Activated B cell treated with CpG ODN at 0.5 μM for 24 hours (primary cell): ENCODE results near the gene EFNB1. TPM values are rescaled to one million over a fixed set of nuclear protein-coding genes. Genes with fewer than 3 reads are reported as not detected.

Experiments used
- ATAC-seq: fragments of 200-7000 bp; cut with Tn5 transposase; one replicate; pipeline ENCODE4 v1.10.0; 2021; ENCODE audit warnings: low read depth, mild to moderate bottlenecking, moderate library complexity
- CTCF ChIA-PET: fragments of 350-600 bp; sonication (Branson Sonifier 250); formaldehyde crosslinking; loops from one replicate; lab custom pipeline; 2021; ENCODE audit warnings: antibody characterized with exemption; lab: Charles Lee
- POLR2A ChIA-PET: fragments of 350-600 bp; sonication (Branson Sonifier 250); formaldehyde crosslinking; loops from one replicate; lab custom pipeline; 2021; ENCODE audit warnings: antibody characterized with exemption; lab: Charles Lee
- DNase-seq: peaks from one replicate; pipeline ENCODE4 v3.0.0; 2022
- H3K27ac Mint-ChIP-seq: one replicate; pipeline ENCODE4 v1.8.0; 2020; ENCODE audit warnings: mixed read lengths
- H3K27me3 Mint-ChIP-seq: one replicate; pipeline ENCODE4 v1.8.0; 2021; ENCODE audit warnings: mixed read lengths
- H3K36me3 Mint-ChIP-seq: one replicate; pipeline ENCODE4 v1.8.0; 2021; ENCODE audit warnings: low read depth, mixed read lengths
- H3K4me1 Mint-ChIP-seq: one replicate; pipeline ENCODE4 v1.8.0; 2021; ENCODE audit warnings: mixed read lengths
- H3K4me3 Mint-ChIP-seq: one replicate; pipeline ENCODE4 v1.8.0; 2020; ENCODE audit warnings: mild to moderate bottlenecking, mixed read lengths
- H3K9me3 Mint-ChIP-seq: one replicate; pipeline ENCODE4 v1.8.0; 2020; ENCODE audit warnings: mixed read lengths
- intact Hi-C: fragments of 100-400 bp; cut with micrococcal nuclease; formaldehyde crosslinking; loops from one replicate; pipeline ENCODE4 v1.15.1; 2024
- total RNA-seq: library from RNA; stranded (reverse); gene quantifications from 2 replicates; pipeline ENCODE4 v1.2.3, GENCODE V29; 2022
- TF ChIP-seq, protein P1 (sequence below): fragments of 200-600 bp; IDR thresholded peaks from one replicate; pipeline ENCODE4 v1.8.0; 2022; ENCODE audit warnings: antibody characterized with exemption, mild to moderate bottlenecking

The EFNB1 gene
- total RNA-seq, 1 donor from 2014 or later, result 2.3 TPM

DNA sequence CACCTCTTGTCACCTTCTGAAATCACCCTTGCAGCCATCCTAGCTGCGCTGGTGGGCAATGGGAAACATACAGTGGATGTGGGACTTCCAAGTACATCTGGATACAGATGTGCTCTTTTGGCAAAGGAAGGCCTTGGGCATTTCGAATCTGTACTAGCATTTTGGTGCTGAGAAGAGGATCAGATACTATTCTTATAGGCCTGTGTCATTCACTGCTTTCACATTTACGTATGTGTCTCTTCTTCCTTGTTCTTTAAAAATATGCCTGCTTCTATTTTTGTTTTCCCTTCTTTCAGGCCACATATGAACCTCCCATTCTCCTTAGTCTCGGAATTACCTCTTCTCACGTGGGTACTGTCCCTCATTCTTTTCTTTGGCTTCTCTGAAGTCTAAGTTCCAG lies 53.1 kb downstream of the EFNB1 start:
- ATAC-seq (no peak), DNase-seq (no peak)
- Mint-ChIP-seq H3K4me1 (no peaks in the 10 kb centered on the region), H3K4me3 (no peak overlapping the region), H3K27ac (no peak overlapping the region), H3K36me3 (no peaks in the 10 kb centered on the region), H3K27me3 (no peaks in the 10 kb centered on the region), H3K9me3 (no peaks in the 10 kb centered on the region)
- TF ChIP-seq, protein P1, sequence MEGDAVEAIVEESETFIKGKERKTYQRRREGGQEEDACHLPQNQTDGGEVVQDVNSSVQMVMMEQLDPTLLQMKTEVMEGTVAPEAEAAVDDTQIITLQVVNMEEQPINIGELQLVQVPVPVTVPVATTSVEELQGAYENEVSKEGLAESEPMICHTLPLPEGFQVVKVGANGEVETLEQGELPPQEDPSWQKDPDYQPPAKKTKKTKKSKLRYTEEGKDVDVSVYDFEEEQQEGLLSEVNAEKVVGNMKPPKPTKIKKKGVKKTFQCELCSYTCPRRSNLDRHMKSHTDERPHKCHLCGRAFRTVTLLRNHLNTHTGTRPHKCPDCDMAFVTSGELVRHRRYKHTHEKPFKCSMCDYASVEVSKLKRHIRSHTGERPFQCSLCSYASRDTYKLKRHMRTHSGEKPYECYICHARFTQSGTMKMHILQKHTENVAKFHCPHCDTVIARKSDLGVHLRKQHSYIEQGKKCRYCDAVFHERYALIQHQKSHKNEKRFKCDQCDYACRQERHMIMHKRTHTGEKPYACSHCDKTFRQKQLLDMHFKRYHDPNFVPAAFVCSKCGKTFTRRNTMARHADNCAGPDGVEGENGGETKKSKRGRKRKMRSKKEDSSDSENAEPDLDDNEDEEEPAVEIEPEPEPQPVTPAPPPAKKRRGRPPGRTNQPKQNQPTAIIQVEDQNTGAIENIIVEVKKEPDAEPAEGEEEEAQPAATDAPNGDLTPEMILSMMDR, result no peak
- intact Hi-C loops, result no loop called here
- POLR2A ChIA-PET, result no interaction called here
- CTCF ChIA-PET, result no interaction called here

DNA sequence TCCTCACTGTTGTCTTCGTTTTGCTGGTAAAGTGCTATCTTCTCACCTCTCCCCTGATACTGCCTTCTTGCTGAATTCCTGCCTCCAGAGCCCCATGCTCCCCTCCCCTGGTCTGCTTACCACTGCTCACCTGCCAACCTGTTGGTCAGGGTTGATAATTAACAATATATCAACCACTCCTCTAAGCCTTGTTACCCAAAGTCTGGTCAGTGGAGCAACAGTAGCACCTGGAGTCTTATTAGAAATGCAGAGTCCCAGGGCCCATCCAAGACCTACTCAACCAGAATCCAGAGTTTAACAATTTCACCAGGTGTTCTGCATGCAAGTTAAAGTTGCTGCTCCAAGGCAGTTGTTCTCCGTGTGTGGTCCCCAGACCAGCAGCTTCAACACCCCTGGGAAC lies 55.0 kb downstream of the EFNB1 start:
- Mint-ChIP-seq H3K4me3 (no peak overlapping the region), H3K36me3 (no peaks in the 10 kb centered on the region), H3K27ac (no peak overlapping the region), H3K27me3 (no peaks in the 10 kb centered on the region), H3K9me3 (no peaks in the 10 kb centered on the region), H3K4me1 (no peaks in the 10 kb centered on the region)
- no peak for DNase-seq
- intact Hi-C loops, result no loop called here
- POLR2A ChIA-PET, result no interaction called here
- no peak for ATAC-seq
- TF ChIP-seq, protein P1, result no peak
- CTCF ChIA-PET, result no interaction called here

DNA sequence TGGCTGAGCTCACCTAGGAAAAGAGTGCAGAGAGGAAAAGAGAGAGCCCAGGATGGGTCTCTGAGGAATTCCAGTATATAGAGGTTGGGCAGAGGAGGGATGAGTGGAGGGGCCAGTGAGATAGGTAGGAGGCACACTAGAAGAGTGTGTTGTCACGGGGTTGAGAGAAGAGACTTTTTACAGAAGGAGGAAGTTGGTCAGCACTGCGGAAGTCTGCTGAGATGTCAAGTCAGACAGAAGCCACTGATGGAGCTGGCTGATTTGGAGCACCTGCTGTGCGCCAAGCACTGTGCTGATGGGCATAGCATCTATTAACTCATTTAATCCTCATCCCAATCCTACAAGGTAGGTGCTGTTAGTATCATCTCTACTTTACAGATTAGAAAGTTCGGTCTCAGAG lies 60.4 kb downstream of the EFNB1 start:
- Mint-ChIP-seq H3K4me3 (no peak overlapping the region), H3K9me3 (no peaks in the 10 kb centered on the region), H3K27me3 (no peaks in the 10 kb centered on the region), H3K36me3 (no peaks in the 10 kb centered on the region), H3K27ac (no peak overlapping the region), H3K4me1 (no peaks in the 10 kb centered on the region)
- no peak for ATAC-seq
- ChIA-PET POLR2A (no interaction called here), CTCF (interaction anchor here (1.0 kb wide), 1 partner anchor 61 kb away, joined by 3 read pairs; no protein-coding TSS in a partner anchor)
- DNase-seq, result no peak
- intact Hi-C loops, result no loop called here
- TF ChIP-seq, protein P1, result no peak

Other genes starting within 250 kb of the EFNB1 start
- 0.05 and 0.11 TPM in 2 replicates for gene STARD8, start 181.4 kb upstream of the EFNB1 start, total RNA-seq